Stomach smooth muscle (tissue), 2 donors: ENCODE measurements around the gene ALK.

Source experiments
- H3K27ac ChIP-seq: one replicate; pipeline ENCODE4 v1.7.0; 2013; ENCODE audit warnings: mild to moderate bottlenecking, low read length, inconsistent platforms
- H3K27me3 ChIP-seq, 2 donors: one replicate each; pipeline ENCODE4 v1.7.0; 2013; ENCODE audit warnings: low read length in 2 of 2; ENCODE audit not compliant: insufficient read depth in 2 of 2, control insufficient read depth in 1 of 2
- H3K36me3 ChIP-seq, 2 donors: one replicate each; pipeline ENCODE4 v1.7.0; 2013; ENCODE audit warnings: low read length in 2 of 2; ENCODE audit not compliant: control insufficient read depth in 2 of 2, insufficient read depth in 2 of 2
- H3K4me1 ChIP-seq: one replicate; pipeline ENCODE4 v1.7.0; 2013; ENCODE audit warnings: low read length; ENCODE audit not compliant: control insufficient read depth, insufficient read depth
- H3K4me3 ChIP-seq, 2 donors: one replicate each; pipeline ENCODE4 v1.7.0; 2013; ENCODE audit warnings: low read length in 2 of 2
- H3K9ac ChIP-seq, 2 donors: one replicate each; pipeline ENCODE4 v1.7.0; 2013; ENCODE audit warnings: low read length in 2 of 2, mild to moderate bottlenecking in 1 of 2
- H3K9me3 ChIP-seq, 2 donors: one replicate each; pipeline ENCODE4 v1.7.0; 2013; ENCODE audit warnings: low read length in 2 of 2; ENCODE audit not compliant: control insufficient read depth in 2 of 2
- donor health status: healthy.
- donor health status: Pancreatic carcinoma.

Gene ALK

DNA sequence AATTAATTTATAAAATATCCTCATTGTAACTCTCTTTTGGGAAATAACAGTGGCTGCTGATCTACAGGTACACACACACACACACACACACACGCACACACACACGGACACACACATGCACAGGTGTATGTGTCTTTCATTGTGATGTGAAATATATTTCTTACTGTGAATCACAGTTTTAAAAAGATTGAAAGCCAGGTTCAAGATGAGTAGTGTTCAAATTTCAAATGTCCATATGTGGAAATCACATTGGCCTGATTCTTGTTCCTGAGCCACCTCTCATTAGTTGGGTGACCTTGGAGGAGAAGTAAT lies 372.4 kb downstream of the ALK start:
- no peak overlapping the region for H3K9ac ChIP-seq
- H3K36me3 ChIP-seq: no peaks in the 10 kb centered on the region
- no peaks in the 10 kb centered on the region for H3K9me3 ChIP-seq
- no peaks in the 10 kb centered on the region for H3K27me3 ChIP-seq
- H3K4me3 ChIP-seq: no peak overlapping the region
- H3K27ac ChIP-seq: no peak overlapping the region
- no peaks in the 10 kb centered on the region for H3K4me1 ChIP-seq

DNA sequence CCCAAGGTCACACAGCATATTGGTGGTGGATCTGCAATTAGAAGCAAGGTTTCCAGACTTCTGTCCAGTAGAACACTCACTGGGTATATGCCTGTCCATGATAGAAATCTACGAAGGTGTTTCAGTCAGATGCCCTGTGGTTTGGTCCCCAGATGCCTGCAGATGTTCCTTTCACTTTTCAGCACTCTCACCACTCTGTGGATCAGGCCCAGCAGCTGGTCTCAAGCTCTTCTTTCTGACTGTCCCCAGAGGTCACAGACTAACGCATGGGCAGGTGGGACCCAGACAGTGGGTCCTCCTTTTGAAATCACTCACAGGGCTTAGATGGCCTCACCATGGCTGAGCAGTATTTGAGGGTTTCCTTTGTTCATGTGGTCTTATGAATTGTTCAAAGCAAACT lies 376.5 kb downstream of the ALK start:
- no peaks in the 10 kb centered on the region for H3K4me1 ChIP-seq
- H3K27ac ChIP-seq: no peak overlapping the region
- no peak overlapping the region for H3K9ac ChIP-seq
- H3K27me3 ChIP-seq: no peaks in the 10 kb centered on the region
- no peaks in the 10 kb centered on the region for H3K36me3 ChIP-seq
- H3K4me3 ChIP-seq: no peak overlapping the region
- no peaks in the 10 kb centered on the region for H3K9me3 ChIP-seq

DNA sequence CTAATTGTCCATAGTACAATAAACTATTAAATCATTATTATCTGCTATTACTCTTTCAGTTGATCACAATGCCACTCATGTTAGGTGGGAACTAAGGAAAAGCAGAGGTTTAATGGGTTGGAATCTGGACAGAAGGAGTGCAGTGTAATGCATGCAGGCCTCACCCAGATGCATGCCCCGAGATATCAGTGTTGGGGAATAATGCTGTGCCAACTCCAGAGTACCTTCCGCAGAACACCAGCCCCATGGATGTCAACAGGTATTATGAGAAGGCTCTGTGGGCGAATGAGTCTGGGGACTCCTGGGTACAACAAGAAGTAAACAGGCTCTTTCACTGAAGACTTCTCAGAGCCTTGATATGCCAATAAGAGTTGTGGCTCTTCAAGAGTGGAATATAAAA lies 377.4 kb downstream of the ALK start:
- H3K9ac ChIP-seq: no peak overlapping the region
- no peaks in the 10 kb centered on the region for H3K27me3 ChIP-seq
- H3K4me1 ChIP-seq: no peaks in the 10 kb centered on the region
- H3K27ac ChIP-seq: no peak overlapping the region
- H3K36me3 ChIP-seq: no peaks in the 10 kb centered on the region
- no peak overlapping the region for H3K4me3 ChIP-seq
- H3K9me3 ChIP-seq: no peaks in the 10 kb centered on the region

- H3K27ac ChIP-seq: no peak overlapping the region
- no peak overlapping the region for H3K4me3 ChIP-seq
- no peaks in the 10 kb centered on the region for H3K36me3 ChIP-seq
- no peaks in the 10 kb centered on the region for H3K27me3 ChIP-seq
- no peak overlapping the region for H3K9ac ChIP-seq
- H3K9me3 ChIP-seq: no peaks in the 10 kb centered on the region
- no peaks in the 10 kb centered on the region for H3K4me1 ChIP-seq
Measured at GRCh38 chr2:29535188-29535587, 386.2 kb downstream of the ALK start.

GRCh38 chr2:29532436-29532835 lies 388.9 kb downstream of the ALK start:
- Histone ChIP-seq H3K9ac (no peak overlapping the region), H3K9me3 (no peaks in the 10 kb centered on the region), H3K36me3 (no peaks in the 10 kb centered on the region), H3K4me1 (no peaks in the 10 kb centered on the region), H3K27me3 (peaks cover 0 to 3% of the 10 kb centered on the region in 2 donors), H3K4me3 (no peak overlapping the region), H3K27ac (no peak overlapping the region)

- no peaks in the 10 kb centered on the region for H3K9me3 ChIP-seq
- H3K36me3 ChIP-seq: no peaks in the 10 kb centered on the region
- no peak overlapping the region for H3K4me3 ChIP-seq
Measured at GRCh38 chr2:29531626-29532025, 389.8 kb downstream of the ALK start.

DNA sequence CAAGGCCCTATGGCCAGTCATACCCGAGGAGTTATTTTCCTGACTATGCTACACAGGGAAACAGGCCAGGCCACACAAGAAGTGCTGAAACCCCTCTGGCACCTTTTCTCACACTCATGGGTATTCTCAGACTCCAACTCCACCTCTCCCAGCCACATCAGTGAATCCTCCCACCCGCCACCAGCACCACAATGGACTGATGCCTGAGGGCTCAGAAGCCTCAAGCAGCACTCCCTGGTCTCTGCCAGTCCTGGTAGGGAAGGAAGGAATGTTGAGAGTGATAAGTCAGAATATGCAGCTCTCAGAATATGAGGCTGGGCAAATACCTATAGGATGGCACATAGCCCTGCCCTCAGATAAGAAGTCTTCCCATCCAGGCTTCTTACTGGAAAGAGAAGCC lies 391.1 kb downstream of the ALK start:
- Histone ChIP-seq H3K27me3 (peaks cover 0 to 3% of the 10 kb centered on the region in 2 donors), H3K9ac (no peak overlapping the region), H3K36me3 (no peaks in the 10 kb centered on the region), H3K4me1 (no peaks in the 10 kb centered on the region), H3K27ac (no peak overlapping the region), H3K4me3 (no peak overlapping the region), H3K9me3 (no peaks in the 10 kb centered on the region)

More at GRCh38 chr2:29531626-29532025, 389.8 kb downstream of the ALK start:
- Histone ChIP-seq H3K4me1 (no peaks in the 10 kb centered on the region), H3K9ac (no peak overlapping the region), H3K27me3 (peaks cover 0 to 3% of the 10 kb centered on the region in 2 donors), H3K27ac (no peak overlapping the region)

DNA sequence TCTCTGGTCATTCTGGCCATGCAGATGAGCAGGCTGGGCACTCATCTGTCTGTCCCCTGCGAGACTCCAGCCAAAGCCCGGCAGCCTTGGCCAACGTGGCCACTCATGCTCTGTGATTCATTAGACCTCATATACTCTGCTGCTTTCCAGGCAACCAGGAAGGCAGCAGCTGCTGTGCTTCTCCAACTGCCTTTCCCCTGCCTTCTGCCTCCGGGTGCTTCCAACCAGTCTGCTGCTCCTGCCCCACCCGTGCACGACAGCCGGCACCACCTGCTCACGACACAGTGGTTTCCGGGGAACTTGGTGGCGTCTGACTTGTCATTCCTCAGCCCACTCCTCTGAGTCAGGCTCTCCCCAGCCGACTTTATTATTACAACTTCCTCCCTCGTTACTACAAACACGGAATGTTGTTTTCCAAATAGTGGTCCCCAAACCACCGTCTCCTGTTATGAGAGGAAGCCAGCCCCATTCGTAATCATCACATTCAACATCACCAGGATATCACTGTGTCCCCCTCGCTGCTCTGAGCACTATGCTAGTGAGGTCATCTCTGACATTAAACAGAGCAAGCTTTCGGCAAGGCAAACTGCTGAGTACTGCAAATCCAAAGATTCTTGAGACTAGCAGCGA lies 392.4 kb downstream of the ALK start:
- Histone ChIP-seq H3K4me3 (no peak overlapping the region), H3K9me3 (no peaks in the 10 kb centered on the region), H3K4me1 (no peaks in the 10 kb centered on the region), H3K36me3 (no peaks in the 10 kb centered on the region), H3K27me3 (peaks cover 0 to 3% of the 10 kb centered on the region in 2 donors), H3K9ac (no peak overlapping the region), H3K27ac (no peak overlapping the region)

GRCh38 chr2:29528371-29528770 lies 393.0 kb downstream of the ALK start:
- no peaks in the 10 kb centered on the region for H3K4me1 ChIP-seq
- H3K4me3 ChIP-seq: no peak overlapping the region
- H3K9ac ChIP-seq: no peak overlapping the region
- H3K27ac ChIP-seq: no peak overlapping the region
- no peaks in the 10 kb centered on the region for H3K9me3 ChIP-seq
- H3K36me3 ChIP-seq: no peaks in the 10 kb centered on the region
- H3K27me3 ChIP-seq: peaks cover 0 to 3% of the 10 kb centered on the region in 2 donors

DNA sequence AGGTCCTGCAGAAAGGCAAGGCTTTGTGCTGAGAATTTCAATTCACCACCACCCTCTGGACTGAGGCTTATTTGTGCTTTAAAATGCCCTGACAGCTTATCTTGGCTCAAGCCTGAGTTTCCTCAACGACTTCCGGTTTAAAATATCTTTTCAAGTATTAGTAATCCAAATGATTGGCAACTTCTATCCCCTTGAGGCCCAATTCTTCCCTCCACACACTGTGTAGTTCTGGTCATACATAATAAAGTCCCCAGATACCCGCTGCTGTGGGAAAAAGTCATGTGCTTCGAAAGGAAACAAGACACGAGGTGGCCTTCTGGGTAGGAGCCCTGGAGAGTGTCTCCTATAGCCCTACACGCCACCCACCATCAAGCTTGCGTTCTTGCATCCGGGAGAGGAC lies 393.4 kb downstream of the ALK start:
- H3K4me1 ChIP-seq: no peaks in the 10 kb centered on the region
- H3K27ac ChIP-seq: no peak overlapping the region
- H3K27me3 ChIP-seq: peaks cover 0 to 3% of the 10 kb centered on the region in 2 donors
- no peak overlapping the region for H3K4me3 ChIP-seq
- no peaks in the 10 kb centered on the region for H3K36me3 ChIP-seq
- H3K9me3 ChIP-seq: no peaks in the 10 kb centered on the region
- no peak overlapping the region for H3K9ac ChIP-seq

DNA sequence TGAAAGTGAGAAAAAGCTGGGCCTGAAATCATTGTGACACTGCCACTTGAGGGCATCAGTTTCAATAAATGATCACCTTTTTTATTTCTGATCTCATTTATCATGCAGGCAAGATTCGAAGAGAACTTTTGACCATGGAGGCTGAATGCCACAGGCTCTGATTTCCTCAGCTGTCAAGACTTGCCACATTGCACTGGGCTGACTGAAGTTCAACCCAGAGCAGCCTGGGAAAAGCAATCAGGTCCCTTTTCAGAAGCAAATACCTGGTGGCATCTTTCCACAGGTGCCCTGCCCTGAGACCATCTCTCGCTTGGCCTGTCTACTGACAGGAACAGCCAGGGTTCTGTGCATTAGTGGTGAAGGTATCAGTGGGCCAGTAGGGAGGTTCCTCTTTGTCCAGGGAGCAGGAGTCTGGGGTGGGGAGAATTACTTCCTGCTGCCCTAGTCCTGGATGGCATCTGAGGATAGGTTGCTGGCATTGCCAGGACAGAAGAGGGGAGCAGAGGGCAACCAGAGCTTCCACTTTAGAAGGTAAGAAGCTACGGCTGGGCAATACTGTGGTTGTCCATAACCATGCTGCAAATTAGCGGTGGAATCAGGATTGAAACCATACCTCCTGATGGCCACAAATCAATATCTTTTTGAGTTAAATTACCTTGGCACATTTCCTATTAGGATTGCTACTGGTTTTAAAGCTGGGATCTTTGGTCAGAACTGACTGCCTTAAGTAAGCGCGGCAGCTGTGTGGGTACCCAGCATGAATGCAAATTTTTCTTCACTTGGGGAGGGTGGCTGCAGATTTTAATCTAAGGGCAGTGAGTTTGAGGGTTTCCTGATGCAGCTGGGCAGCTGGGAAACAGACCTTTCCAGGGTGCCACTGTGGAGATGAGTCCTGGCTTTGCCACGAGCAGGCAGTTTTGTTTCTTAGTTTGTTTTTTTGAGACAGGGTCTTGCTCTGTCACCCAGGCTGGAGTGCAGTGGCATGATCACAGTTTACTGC lies 394.5 kb downstream of the ALK start:
- no peak overlapping the region for H3K27ac ChIP-seq

More for the DNA sequence above, 394.5 kb downstream of the ALK start:
- no peaks in the 10 kb centered on the region for H3K9me3 ChIP-seq
- H3K4me3 ChIP-seq: no peak overlapping the region
- no peaks in the 10 kb centered on the region for H3K4me1 ChIP-seq
- H3K27me3 ChIP-seq: peaks cover 0 to 3% of the 10 kb centered on the region in 2 donors
- no peak overlapping the region for H3K9ac ChIP-seq
- no peaks in the 10 kb centered on the region for H3K36me3 ChIP-seq
